Cardiac muscle cell (in vitro differentiated cells and primary cell): ENCODE data around the gene PPIL6. TPM values are rescaled to one million over a fixed set of nuclear protein-coding genes. Genes with fewer than 3 reads are reported as not detected.

Source experiments
- DNase-seq, 2 donors: peaks; one replicate each; pipeline versions ENCODE4 v3.0.0 to v3.0.0-alpha.2; 2010 to 2017; ENCODE audit warnings: low read depth in 1 of 2, low spot score in 1 of 2
- H3K27ac ChIP-seq: fragments of 200-600 bp; sonication (generic); 2 replicates; pipeline ENCODE4 v1.5.1; 2016
- H3K27me3 ChIP-seq: fragments of 200-600 bp; sonication (generic); 2 replicates; pipeline ENCODE4 v1.6.0; 2016; ENCODE audit warnings: control low read depth
- H3K36me3 ChIP-seq: fragments of 200-600 bp; sonication (generic); 2 replicates; pipeline ENCODE4 v1.5.1; 2016; ENCODE audit warnings: control low read depth
- H3K4me1 ChIP-seq: fragments of 200-600 bp; sonication (generic); 2 replicates; pipeline ENCODE4 v1.8.1; 2017; ENCODE audit warnings: low read depth, mild to moderate bottlenecking, mixed run types
- H3K4me3 ChIP-seq: fragments of 200-600 bp; sonication (generic); 2 replicates; pipeline ENCODE4 v1.5.1; 2016; ENCODE audit warnings: mild to moderate bottlenecking
- H3K9me3 ChIP-seq: fragments of 200-600 bp; sonication (generic); 2 replicates; pipeline ENCODE4 v1.5.1; 2017; ENCODE audit warnings: low read depth, mild to moderate bottlenecking, control low read depth
- CTCF ChIP-seq: IDR thresholded peaks from 2 replicates; pipeline ENCODE4 v1.5.1; 2012; ENCODE audit warnings: low read depth, mild to moderate bottlenecking, low read length
- polyA plus RNA-seq: library from polyadenylated mRNA; unstranded; fragments of >200 nt; fragmentation: Nextera tagmentation; extraction: Ambion mirVana; gene quantifications from 2 replicates; pipeline ENCODE4 v1.2.1, GENCODE V29; 2016
- total RNA-seq: library from RNA; depleted of rRNA; stranded (reverse); fragments of >200 nt; gene quantifications from 2 replicates; pipeline ENCODE4 v1.2.3, GENCODE V29; 2016

The PPIL6 gene
- total and polyA plus RNA-seq, 2 experiments from 2014 or later: 7.3 to 8.7 TPM

GRCh38 chr6:109397020-109397419, 43.4 kb downstream of the PPIL6 start:
- no peaks in the 10 kb centered on the region for H3K4me1 ChIP-seq
- H3K27me3 ChIP-seq: no peaks in the 10 kb centered on the region
- no peak overlapping the region for H3K4me3 ChIP-seq
- no peaks in the 10 kb centered on the region for H3K9me3 ChIP-seq
- TF ChIP-seq CTCF: peak; percentile 54
- no peak overlapping the region for H3K27ac ChIP-seq
- DNase-seq: peak in 1 of 2 donors; percentile 55
- H3K36me3 ChIP-seq: no peaks in the 10 kb centered on the region

- Histone ChIP-seq H3K27ac (no peak overlapping the region), H3K4me1 (no peaks in the 10 kb centered on the region), H3K9me3 (no peaks in the 10 kb centered on the region), H3K4me3 (no peak overlapping the region), H3K36me3 (no peaks in the 10 kb centered on the region), H3K27me3 (no peaks in the 10 kb centered on the region)
- no peak for TF ChIP-seq CTCF
- no peak for DNase-seq
Measured at GRCh38 chr6:109396046-109396718, 44.2 kb downstream of the PPIL6 start.

GRCh38 chr6:109393886-109394281, 46.5 kb downstream of the PPIL6 start:
- no peaks in the 10 kb centered on the region for H3K9me3 ChIP-seq
- no peak for DNase-seq
- no peak overlapping the region for H3K27ac ChIP-seq
- no peaks in the 10 kb centered on the region for H3K36me3 ChIP-seq
- peaks cover 9% of the 10 kb centered on the region for H3K4me1 ChIP-seq
- no peak for TF ChIP-seq CTCF
- H3K27me3 ChIP-seq: no peaks in the 10 kb centered on the region
- H3K4me3 ChIP-seq: no peak overlapping the region

- no peak overlapping the region for H3K27ac ChIP-seq
- no peaks in the 10 kb centered on the region for H3K27me3 ChIP-seq
- no peak for TF ChIP-seq CTCF
Measured at GRCh38 chr6:109393157-109393885, 47.1 kb downstream of the PPIL6 start.

GRCh38 chr6:109389650-109390274, 50.7 kb downstream of the PPIL6 start:
- DNase-seq: peak in 1 of 2 donors; percentile 53
- no peak overlapping the region for H3K4me3 ChIP-seq

More at GRCh38 chr6:109393157-109393885, 47.1 kb downstream of the PPIL6 start:
- no peak overlapping the region for H3K4me3 ChIP-seq
- H3K9me3 ChIP-seq: no peaks in the 10 kb centered on the region
- DNase-seq: no peak
- H3K36me3 ChIP-seq: no peaks in the 10 kb centered on the region
- peaks cover 9% of the 10 kb centered on the region for H3K4me1 ChIP-seq

More at GRCh38 chr6:109389650-109390274, 50.7 kb downstream of the PPIL6 start:
- H3K4me1 ChIP-seq: peaks cover 10% of the 10 kb centered on the region
- H3K27me3 ChIP-seq: no peaks in the 10 kb centered on the region
- no peaks in the 10 kb centered on the region for H3K9me3 ChIP-seq
- no peak overlapping the region for H3K27ac ChIP-seq
- H3K36me3 ChIP-seq: no peaks in the 10 kb centered on the region
- no peak for TF ChIP-seq CTCF
